Measurements from ENCODE around the gene SLC25A53.

SLC25A53 gene

DNA sequence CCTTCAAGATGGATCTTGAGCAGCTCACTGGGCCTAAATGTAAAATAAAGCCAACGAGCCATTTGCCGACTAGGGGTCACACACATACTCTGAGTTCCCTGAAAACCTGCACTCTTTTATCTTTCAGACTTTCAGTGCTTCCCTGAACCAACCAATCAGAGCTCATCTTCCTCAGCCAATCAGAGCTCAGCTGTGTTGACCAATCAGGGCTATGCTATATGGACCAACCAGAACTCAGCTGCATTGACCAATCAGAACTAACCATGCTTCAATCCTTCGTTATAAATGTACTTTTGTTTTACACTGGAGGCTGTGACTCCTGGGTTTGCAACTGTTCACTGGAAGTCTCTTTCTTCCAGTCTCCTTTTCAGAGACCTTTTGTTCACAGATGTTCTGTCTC lies 19.3 kb downstream of the SLC25A53 start:
- TF ChIP-seq, protein P1, sequence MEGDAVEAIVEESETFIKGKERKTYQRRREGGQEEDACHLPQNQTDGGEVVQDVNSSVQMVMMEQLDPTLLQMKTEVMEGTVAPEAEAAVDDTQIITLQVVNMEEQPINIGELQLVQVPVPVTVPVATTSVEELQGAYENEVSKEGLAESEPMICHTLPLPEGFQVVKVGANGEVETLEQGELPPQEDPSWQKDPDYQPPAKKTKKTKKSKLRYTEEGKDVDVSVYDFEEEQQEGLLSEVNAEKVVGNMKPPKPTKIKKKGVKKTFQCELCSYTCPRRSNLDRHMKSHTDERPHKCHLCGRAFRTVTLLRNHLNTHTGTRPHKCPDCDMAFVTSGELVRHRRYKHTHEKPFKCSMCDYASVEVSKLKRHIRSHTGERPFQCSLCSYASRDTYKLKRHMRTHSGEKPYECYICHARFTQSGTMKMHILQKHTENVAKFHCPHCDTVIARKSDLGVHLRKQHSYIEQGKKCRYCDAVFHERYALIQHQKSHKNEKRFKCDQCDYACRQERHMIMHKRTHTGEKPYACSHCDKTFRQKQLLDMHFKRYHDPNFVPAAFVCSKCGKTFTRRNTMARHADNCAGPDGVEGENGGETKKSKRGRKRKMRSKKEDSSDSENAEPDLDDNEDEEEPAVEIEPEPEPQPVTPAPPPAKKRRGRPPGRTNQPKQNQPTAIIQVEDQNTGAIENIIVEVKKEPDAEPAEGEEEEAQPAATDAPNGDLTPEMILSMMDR (IDR thresholded peaks at IDR 0.05; ENCODE audit: insufficient read depth, low read length, poor library complexity, severe bottlenecking) = no peak
- H3K27me3 ChIP-seq (replicated peaks; ENCODE audit: control insufficient read depth, insufficient read depth, low read length) = no peaks in the 10 kb centered on the region
- DNase-seq (ENCODE audit: extremely low read depth, insufficient read length) = no peak

DNA sequence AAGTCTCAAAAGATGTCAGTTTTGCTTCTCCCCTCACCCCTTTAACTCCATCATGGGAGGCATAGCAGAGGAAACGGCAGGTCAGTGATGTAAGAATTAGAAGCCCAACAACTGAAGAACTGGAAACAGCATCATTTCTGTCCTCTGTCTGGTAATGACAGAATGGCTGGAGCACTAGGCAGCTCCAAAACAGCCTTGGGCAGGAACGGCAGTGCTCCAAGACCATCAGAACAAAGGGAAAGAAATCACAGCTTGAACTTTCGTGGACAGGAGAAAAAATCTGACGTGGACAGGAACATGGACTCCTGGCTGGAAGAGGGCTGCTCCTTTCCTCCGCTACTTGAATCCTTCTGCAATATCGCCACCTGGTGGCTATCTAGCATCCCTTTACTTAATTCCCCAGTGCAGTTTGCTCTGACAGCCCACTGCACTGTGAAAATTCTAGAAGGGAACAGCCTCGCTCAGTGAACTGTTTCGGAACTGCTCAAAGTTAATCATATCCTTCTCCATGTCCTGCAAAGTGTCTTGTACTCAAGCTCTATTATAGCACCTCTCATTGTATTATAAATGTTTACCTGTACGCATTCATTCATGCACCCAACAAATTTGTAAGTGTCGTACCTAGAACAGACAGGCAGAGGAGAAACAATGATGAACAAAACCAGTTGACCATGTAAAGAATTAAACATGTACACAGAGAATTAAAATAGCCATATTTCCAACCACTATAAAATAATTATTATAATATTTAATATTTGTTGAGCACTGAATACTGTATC lies 20.4 kb downstream of the SLC25A53 start:
- Histone ChIP-seq H3K36me3 (ENCODE audit: control insufficient read depth, insufficient read depth, low read length) (no peaks in the 10 kb centered on the region), H3K27me3 (replicated peaks; ENCODE audit: control insufficient read depth, insufficient read depth, low read length) (no peaks in the 10 kb centered on the region), H3K4me3 (replicated peaks; ENCODE audit: low read depth, low read length) (no peak overlapping the region)
- DNase-seq (ENCODE audit: extremely low read depth, insufficient read length) = peak; percentile 14
- TF ChIP-seq, protein P1 (IDR thresholded peaks at IDR 0.05; ENCODE audit: insufficient read depth, low read length, poor library complexity, severe bottlenecking) = peak; percentile 68

More for the DNA sequence above, 19.3 kb downstream of the SLC25A53 start:
- no peaks in the 10 kb centered on the region for H3K36me3 ChIP-seq (ENCODE audit: control insufficient read depth, insufficient read depth, low read length)
- H3K4me3 ChIP-seq (replicated peaks; ENCODE audit: low read depth, low read length) = no peak overlapping the region

DNA sequence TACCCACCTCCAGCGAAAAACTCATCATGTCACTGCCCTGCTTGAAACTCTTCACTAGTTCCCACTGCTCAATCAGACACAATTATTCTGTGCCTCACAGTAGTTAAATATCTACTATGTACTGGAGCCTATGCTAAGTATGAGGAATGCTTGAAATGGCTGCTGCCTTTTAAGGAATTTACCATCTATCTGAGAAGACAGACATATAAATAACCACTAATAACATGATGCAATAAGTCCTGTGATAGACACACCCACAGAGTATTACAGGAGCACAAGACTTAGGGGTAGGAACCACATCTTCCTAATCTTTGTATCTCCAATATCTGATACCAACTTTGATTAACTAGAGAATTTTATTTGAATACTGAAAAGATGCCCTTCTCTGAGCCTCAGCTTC lies 21.1 kb downstream of the SLC25A53 start:
- DNase-seq (ENCODE audit: extremely low read depth, insufficient read length) = no peak
- Histone ChIP-seq H3K36me3 (ENCODE audit: control insufficient read depth, insufficient read depth, low read length) (no peaks in the 10 kb centered on the region), H3K27me3 (replicated peaks; ENCODE audit: control insufficient read depth, insufficient read depth, low read length) (no peaks in the 10 kb centered on the region), H3K4me3 (replicated peaks; ENCODE audit: low read depth, low read length) (no peak overlapping the region)
- TF ChIP-seq, protein P1 (IDR thresholded peaks at IDR 0.05; ENCODE audit: insufficient read depth, low read length, poor library complexity, severe bottlenecking) = no peak

DNA sequence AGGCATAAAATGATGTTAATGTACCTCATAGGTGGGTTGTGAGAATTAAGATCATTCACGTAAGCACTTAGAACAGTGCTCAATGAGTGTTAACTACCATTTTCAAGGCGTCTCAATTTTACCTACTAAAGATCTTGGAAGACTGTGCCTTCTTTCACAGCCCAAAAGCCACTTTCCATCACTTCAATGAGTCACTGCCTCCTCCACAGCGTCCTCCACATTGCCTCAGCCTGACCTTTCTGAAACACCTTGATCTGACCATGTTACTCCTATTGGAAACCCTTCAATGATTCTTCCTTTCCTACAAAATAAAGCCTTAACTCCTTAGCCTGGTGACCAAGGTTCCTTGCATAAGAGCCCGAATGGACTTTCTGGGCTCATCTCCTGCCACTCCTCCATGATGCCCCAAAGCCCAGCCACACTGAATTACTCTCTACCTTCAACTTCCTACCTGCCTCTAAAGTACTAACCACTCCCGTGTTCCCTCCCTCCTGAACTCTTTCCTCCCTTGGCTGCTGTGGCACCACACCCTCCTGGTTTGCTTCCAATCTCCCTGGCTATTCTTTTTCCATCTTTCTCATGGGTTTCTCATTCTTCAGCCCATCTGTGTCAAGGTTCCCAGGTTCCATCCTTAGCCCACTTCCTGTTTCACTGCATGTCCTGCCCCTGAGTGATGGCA lies 22.1 kb downstream of the SLC25A53 start:
- TF ChIP-seq, protein P1 (IDR thresholded peaks at IDR 0.05; ENCODE audit: insufficient read depth, low read length, poor library complexity, severe bottlenecking) = no peak
- H3K36me3 ChIP-seq (ENCODE audit: control insufficient read depth, insufficient read depth, low read length) = no peaks in the 10 kb centered on the region; the same call in 1 of the 2 replicates
- no peak overlapping the region for H3K4me3 ChIP-seq (replicated peaks; ENCODE audit: low read depth, low read length)
- H3K27me3 ChIP-seq (replicated peaks; ENCODE audit: control insufficient read depth, insufficient read depth, low read length) = no peaks in the 10 kb centered on the region
- DNase-seq (ENCODE audit: extremely low read depth, insufficient read length) = no peak

DNA sequence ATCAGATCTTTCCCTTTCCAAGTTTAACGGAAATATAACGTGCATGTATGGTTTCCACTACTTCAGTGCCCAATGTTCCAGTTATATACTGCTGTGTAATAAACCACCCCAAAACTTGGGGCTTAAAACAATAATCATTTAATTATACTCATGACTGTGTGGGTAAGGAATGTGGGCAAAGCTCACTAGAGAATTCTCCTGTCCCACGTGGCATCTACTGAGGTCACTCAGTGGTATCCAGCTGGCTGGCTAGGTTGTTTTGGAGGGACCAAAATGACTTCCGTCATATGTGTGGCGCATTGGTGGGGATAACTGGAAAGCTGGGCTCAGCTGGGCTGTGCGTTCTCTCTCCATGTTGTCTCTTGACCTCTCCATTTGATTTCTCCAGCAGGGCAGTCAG lies 26.0 kb downstream of the SLC25A53 start:
- TF ChIP-seq, protein P1 (IDR thresholded peaks at IDR 0.05; ENCODE audit: insufficient read depth, low read length, poor library complexity, severe bottlenecking) = no peak
- no peaks in the 10 kb centered on the region; the same call in 1 of the 2 replicates for H3K36me3 ChIP-seq (ENCODE audit: control insufficient read depth, insufficient read depth, low read length)
- no peak for DNase-seq (ENCODE audit: extremely low read depth, insufficient read length)

More for the DNA sequence above, 26.0 kb downstream of the SLC25A53 start:
- Histone ChIP-seq H3K4me3 (replicated peaks; ENCODE audit: low read depth, low read length) (no peak overlapping the region), H3K27me3 (replicated peaks; ENCODE audit: control insufficient read depth, insufficient read depth, low read length) (no peaks in the 10 kb centered on the region)
